Measurements from ENCODE around the gene SULT1C3. TPM values are rescaled to one million over a fixed set of nuclear protein-coding genes. Genes with fewer than 3 reads are reported as not detected.

Gene SULT1C3
- total RNA-seq, 1 experiment from 2014 or later = not detected

DNA sequence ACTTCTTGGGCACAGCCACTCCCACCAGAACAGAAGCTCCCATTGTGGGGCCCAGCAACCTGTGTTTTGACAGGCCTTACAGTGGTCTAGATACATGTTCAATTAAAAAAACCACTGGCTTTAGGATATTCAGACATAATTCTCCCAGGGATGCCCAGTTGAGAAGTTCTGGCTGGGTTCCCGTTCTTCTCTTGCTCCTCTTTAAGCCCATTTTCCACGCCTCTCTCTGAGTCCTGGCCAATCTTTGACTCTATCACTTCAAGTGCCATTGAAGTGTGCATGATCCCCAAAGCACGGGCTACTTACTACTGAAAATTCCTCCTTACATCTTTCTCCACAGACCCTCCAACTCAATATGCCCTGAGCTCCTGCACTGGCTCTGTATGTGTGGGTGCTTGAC is 17.5 kb upstream of the SULT1C3 start:
- no peaks in the 10 kb centered on the region for H3K27me3 ChIP-seq (replicated peaks; ENCODE audit: insufficient read depth, low read depth, low read length, poor library complexity)
- no peak overlapping the region for H3K4me3 ChIP-seq (ENCODE audit: low read depth, low read length, poor library complexity, severe bottlenecking)
- H3K9me3 ChIP-seq (ENCODE audit: low read depth, low read length, poor library complexity, severe bottlenecking) = peaks cover 4% of the 10 kb centered on the region
- BruUV-seq (replicated peaks) = no TSS peak
- ChIA-PET CTCF (no interaction called here), POLR2A (ENCODE audit: low non-redundant PET) (no interaction called here)
- no peak overlapping the region for H3K27ac ChIP-seq (ENCODE audit: low read depth, low read length, poor library complexity, severe bottlenecking)
- no peak for DNase-seq (ENCODE audit: low spot score)
- intact Hi-C loops (cut with micrococcal nuclease; ENCODE audit: unreplicated experiment) = no loop called here
- no peaks in the 10 kb centered on the region for H3K4me1 ChIP-seq (ENCODE audit: insufficient read depth, low read length, poor library complexity, severe bottlenecking)
- no peaks in the 10 kb centered on the region for H3K36me3 ChIP-seq (ENCODE audit: insufficient read depth, low read length, poor library complexity, severe bottlenecking)
- TF ChIP-seq EZH2 (IDR thresholded peaks at IDR 0.05; ENCODE audit: borderline replicate concordance, low read depth, low read length, poor library complexity, severe bottlenecking) = no peak
- TF ChIP-seq, protein P1, sequence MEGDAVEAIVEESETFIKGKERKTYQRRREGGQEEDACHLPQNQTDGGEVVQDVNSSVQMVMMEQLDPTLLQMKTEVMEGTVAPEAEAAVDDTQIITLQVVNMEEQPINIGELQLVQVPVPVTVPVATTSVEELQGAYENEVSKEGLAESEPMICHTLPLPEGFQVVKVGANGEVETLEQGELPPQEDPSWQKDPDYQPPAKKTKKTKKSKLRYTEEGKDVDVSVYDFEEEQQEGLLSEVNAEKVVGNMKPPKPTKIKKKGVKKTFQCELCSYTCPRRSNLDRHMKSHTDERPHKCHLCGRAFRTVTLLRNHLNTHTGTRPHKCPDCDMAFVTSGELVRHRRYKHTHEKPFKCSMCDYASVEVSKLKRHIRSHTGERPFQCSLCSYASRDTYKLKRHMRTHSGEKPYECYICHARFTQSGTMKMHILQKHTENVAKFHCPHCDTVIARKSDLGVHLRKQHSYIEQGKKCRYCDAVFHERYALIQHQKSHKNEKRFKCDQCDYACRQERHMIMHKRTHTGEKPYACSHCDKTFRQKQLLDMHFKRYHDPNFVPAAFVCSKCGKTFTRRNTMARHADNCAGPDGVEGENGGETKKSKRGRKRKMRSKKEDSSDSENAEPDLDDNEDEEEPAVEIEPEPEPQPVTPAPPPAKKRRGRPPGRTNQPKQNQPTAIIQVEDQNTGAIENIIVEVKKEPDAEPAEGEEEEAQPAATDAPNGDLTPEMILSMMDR (conservative IDR thresholded peaks at IDR 0.05; ENCODE audit: low read depth, low read length) = no peak

DNA sequence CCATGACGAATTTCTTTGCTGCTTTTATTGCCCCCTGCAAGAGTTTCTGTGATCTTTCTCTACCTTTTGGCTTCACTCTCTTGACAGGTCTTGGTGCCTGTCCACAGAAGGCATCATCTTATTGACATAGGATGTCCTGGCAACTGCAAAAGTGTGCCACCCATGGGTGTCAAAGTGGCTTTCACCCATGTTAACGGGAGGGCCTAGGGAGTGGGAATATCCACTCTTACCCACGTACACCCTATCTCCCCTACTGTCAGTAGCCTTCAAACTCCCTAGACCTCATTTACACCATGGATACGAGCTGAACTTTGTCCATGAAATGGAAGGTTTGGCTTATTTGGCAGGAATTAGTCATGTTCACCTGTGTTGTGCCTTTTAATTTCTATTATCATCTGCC is 16.2 kb upstream of the SULT1C3 start:
- POLR2A ChIA-PET (ENCODE audit: low non-redundant PET) = no interaction called here
- no peak for DNase-seq (ENCODE audit: low spot score)
- Histone ChIP-seq H3K27me3 (replicated peaks; ENCODE audit: insufficient read depth, low read depth, low read length, poor library complexity) (no peaks in the 10 kb centered on the region), H3K4me3 (ENCODE audit: low read depth, low read length, poor library complexity, severe bottlenecking) (no peak overlapping the region), H3K9me3 (ENCODE audit: low read depth, low read length, poor library complexity, severe bottlenecking) (peaks cover 4% of the 10 kb centered on the region), H3K36me3 (ENCODE audit: insufficient read depth, low read length, poor library complexity, severe bottlenecking) (no peaks in the 10 kb centered on the region), H3K4me1 (ENCODE audit: insufficient read depth, low read length, poor library complexity, severe bottlenecking) (no peaks in the 10 kb centered on the region), H3K27ac (ENCODE audit: low read depth, low read length, poor library complexity, severe bottlenecking) (no peak overlapping the region)
- CTCF ChIA-PET = no interaction called here
- TF ChIP-seq, protein P1 (conservative IDR thresholded peaks at IDR 0.05; ENCODE audit: low read depth, low read length) = no peak
- no peak for TF ChIP-seq EZH2 (IDR thresholded peaks at IDR 0.05; ENCODE audit: borderline replicate concordance, low read depth, low read length, poor library complexity, severe bottlenecking)
- BruUV-seq (replicated peaks) = no TSS peak
- intact Hi-C loops (cut with micrococcal nuclease; ENCODE audit: unreplicated experiment) = no loop called here

- Histone ChIP-seq H3K9me3 (ENCODE audit: low read depth, low read length, poor library complexity, severe bottlenecking) (peaks cover 4% of the 10 kb centered on the region), H3K4me1 (ENCODE audit: insufficient read depth, low read length, poor library complexity, severe bottlenecking) (no peaks in the 10 kb centered on the region), H3K27ac (ENCODE audit: low read depth, low read length, poor library complexity, severe bottlenecking) (no peak overlapping the region), H3K4me3 (ENCODE audit: low read depth, low read length, poor library complexity, severe bottlenecking) (no peak overlapping the region), H3K36me3 (ENCODE audit: insufficient read depth, low read length, poor library complexity, severe bottlenecking) (no peaks in the 10 kb centered on the region), H3K27me3 (replicated peaks; ENCODE audit: insufficient read depth, low read depth, low read length, poor library complexity) (no peaks in the 10 kb centered on the region)
- DNase-seq (ENCODE audit: low spot score) = no peak
- intact Hi-C loops (cut with micrococcal nuclease; ENCODE audit: unreplicated experiment) = no loop called here
- POLR2A ChIA-PET (ENCODE audit: low non-redundant PET) = no interaction called here
- no TSS peak for BruUV-seq (replicated peaks)
- no peak for TF ChIP-seq EZH2 (IDR thresholded peaks at IDR 0.05; ENCODE audit: borderline replicate concordance, low read depth, low read length, poor library complexity, severe bottlenecking)
- TF ChIP-seq, protein P1 (conservative IDR thresholded peaks at IDR 0.05; ENCODE audit: low read depth, low read length) = no peak
- CTCF ChIA-PET = no interaction called here
Observed at GRCh38 chr2:108224022-108224421, 15.7 kb upstream of the SULT1C3 start.
